Activated CD4-positive, alpha-beta T cell treated with anti-CD3 and anti-CD28 coated beads, Interleukin-2, amount 10 ng/mL, durations not matched to agents 24 days and 14 days (primary cell): ENCODE results near the gene FFAR3. TPM values are rescaled to one million over a fixed set of nuclear protein-coding genes. Genes with fewer than 3 reads are reported as not detected.

Experiments used
- DNase-seq: peaks from one replicate; pipeline ENCODE4 v3.0.0; 2022
- H3K27ac Mint-ChIP-seq: one replicate; pipeline ENCODE4 v1.8.0; 2022; ENCODE audit warnings: mild to moderate bottlenecking, mixed read lengths
- H3K27me3 Mint-ChIP-seq: one replicate; pipeline ENCODE4 v1.8.0; 2022; ENCODE audit warnings: mixed read lengths
- H3K36me3 Mint-ChIP-seq: one replicate; pipeline ENCODE4 v1.8.0; 2022; ENCODE audit warnings: low read depth, mild to moderate bottlenecking, mixed read lengths
- H3K4me1 Mint-ChIP-seq: one replicate; pipeline ENCODE4 v1.8.0; 2021; ENCODE audit warnings: mixed read lengths
- H3K4me3 Mint-ChIP-seq: one replicate; pipeline ENCODE4 v1.8.0; 2022; ENCODE audit warnings: mild to moderate bottlenecking, moderate library complexity, mixed read lengths
- H3K9me3 Mint-ChIP-seq: one replicate; pipeline ENCODE4 v1.8.0; 2021; ENCODE audit warnings: mixed read lengths
- intact Hi-C: fragments of 100-400 bp; cut with micrococcal nuclease; formaldehyde crosslinking; loops from one replicate; pipeline ENCODE4 v1.15.1; 2023
- total RNA-seq: library from RNA; stranded (reverse); gene quantifications from 2 replicates; pipeline ENCODE4 v1.2.3, GENCODE V29; 2022

FFAR3 gene
- total RNA-seq, 1 donor from 2014 or later: 0.21 TPM

GRCh38 chr19:35380450-35381124 lies 22.3 kb downstream of the FFAR3 start:
- Mint-ChIP-seq H3K27ac (no peak overlapping the region), H3K9me3 (no peaks in the 10 kb centered on the region), H3K36me3 (no peaks in the 10 kb centered on the region), H3K4me3 (no peak overlapping the region), H3K4me1 (no peaks in the 10 kb centered on the region), H3K27me3 (peaks cover 11% of the 10 kb centered on the region)
- no peak for DNase-seq
- intact Hi-C loops: no loop called here

GRCh38 chr19:35381318-35381717 lies 23.1 kb downstream of the FFAR3 start:
- H3K36me3 Mint-ChIP-seq: no peaks in the 10 kb centered on the region
- no peak overlapping the region for H3K27ac Mint-ChIP-seq
- H3K9me3 Mint-ChIP-seq: no peaks in the 10 kb centered on the region
- no peak overlapping the region for H3K4me3 Mint-ChIP-seq
- intact Hi-C loops: no loop called here
- peaks cover 10% of the 10 kb centered on the region for H3K27me3 Mint-ChIP-seq
- no peak for DNase-seq
- H3K4me1 Mint-ChIP-seq: no peaks in the 10 kb centered on the region

- Mint-ChIP-seq H3K9me3 (no peaks in the 10 kb centered on the region), H3K4me1 (no peaks in the 10 kb centered on the region), H3K27me3 (peaks cover 10% of the 10 kb centered on the region), H3K36me3 (no peaks in the 10 kb centered on the region), H3K27ac (no peak overlapping the region), H3K4me3 (no peak overlapping the region)
- intact Hi-C loops: no loop called here
- no peak for DNase-seq
These were observed 23.7 kb downstream of the FFAR3 start for GRCh38 chr19:35381926-35382325.

- Mint-ChIP-seq H3K27ac (no peak overlapping the region), H3K4me3 (no peak overlapping the region), H3K9me3 (no peaks in the 10 kb centered on the region), H3K36me3 (no peaks in the 10 kb centered on the region), H3K27me3 (peaks cover 10% of the 10 kb centered on the region), H3K4me1 (no peaks in the 10 kb centered on the region)
- intact Hi-C loops: no loop called here
- no peak for DNase-seq
These were observed 25.3 kb downstream of the FFAR3 start for GRCh38 chr19:35383536-35383935.

GRCh38 chr19:35388277-35389054 lies 30.2 kb downstream of the FFAR3 start:
- Mint-ChIP-seq H3K27ac (no peak overlapping the region), H3K27me3 (peaks cover 2% of the 10 kb centered on the region), H3K4me3 (no peak overlapping the region), H3K9me3 (no peaks in the 10 kb centered on the region), H3K4me1 (no peaks in the 10 kb centered on the region), H3K36me3 (no peaks in the 10 kb centered on the region)
- no peak for DNase-seq
- intact Hi-C loops: no loop called here

- Mint-ChIP-seq H3K27me3 (peaks cover 4% of the 10 kb centered on the region), H3K9me3 (no peaks in the 10 kb centered on the region), H3K36me3 (no peaks in the 10 kb centered on the region), H3K4me1 (no peaks in the 10 kb centered on the region), H3K27ac (no peak overlapping the region), H3K4me3 (no peak overlapping the region)
- DNase-seq: no peak
- intact Hi-C loops: no loop called here
These were observed 31.1 kb downstream of the FFAR3 start for GRCh38 chr19:35389192-35389861.

GRCh38 chr19:35392742-35393715 lies 34.8 kb downstream of the FFAR3 start:
- H3K36me3 Mint-ChIP-seq: no peaks in the 10 kb centered on the region
- no peak overlapping the region for H3K4me3 Mint-ChIP-seq
- peaks cover 2% of the 10 kb centered on the region for H3K27me3 Mint-ChIP-seq
- H3K27ac Mint-ChIP-seq: no peak overlapping the region
- H3K9me3 Mint-ChIP-seq: no peaks in the 10 kb centered on the region
- intact Hi-C loops: no loop called here
- no peaks in the 10 kb centered on the region for H3K4me1 Mint-ChIP-seq
- no peak for DNase-seq

GRCh38 chr19:35395382-35396199 lies 37.3 kb downstream of the FFAR3 start:
- Mint-ChIP-seq H3K27ac (no peak overlapping the region), H3K4me3 (no peak overlapping the region), H3K9me3 (no peaks in the 10 kb centered on the region), H3K4me1 (no peaks in the 10 kb centered on the region), H3K36me3 (no peaks in the 10 kb centered on the region), H3K27me3 (peaks cover 2% of the 10 kb centered on the region)
- intact Hi-C loops: no loop called here
- no peak for DNase-seq

GRCh38 chr19:35396240-35396885 lies 38.1 kb downstream of the FFAR3 start:
- Mint-ChIP-seq H3K27me3 (peaks cover 2% of the 10 kb centered on the region), H3K9me3 (no peaks in the 10 kb centered on the region), H3K27ac (no peak overlapping the region), H3K4me1 (no peaks in the 10 kb centered on the region), H3K36me3 (no peaks in the 10 kb centered on the region), H3K4me3 (no peak overlapping the region)
- intact Hi-C loops: no loop called here
- DNase-seq: no peak

GRCh38 chr19:35397064-35397463 lies 38.8 kb downstream of the FFAR3 start:
- intact Hi-C loops: no loop called here
- H3K27me3 Mint-ChIP-seq: peaks cover 2% of the 10 kb centered on the region
- H3K4me3 Mint-ChIP-seq: no peak overlapping the region
- no peak overlapping the region for H3K27ac Mint-ChIP-seq
- H3K4me1 Mint-ChIP-seq: no peaks in the 10 kb centered on the region
- H3K9me3 Mint-ChIP-seq: no peaks in the 10 kb centered on the region
- no peaks in the 10 kb centered on the region for H3K36me3 Mint-ChIP-seq
- no peak for DNase-seq

- H3K36me3 Mint-ChIP-seq: no peaks in the 10 kb centered on the region
- intact Hi-C loops: no loop called here
- H3K4me3 Mint-ChIP-seq: no peak overlapping the region
- H3K27me3 Mint-ChIP-seq: peaks cover 2% of the 10 kb centered on the region
- no peak for DNase-seq
- H3K27ac Mint-ChIP-seq: no peak overlapping the region
- no peaks in the 10 kb centered on the region for H3K9me3 Mint-ChIP-seq
- no peaks in the 10 kb centered on the region for H3K4me1 Mint-ChIP-seq
These were observed 40.3 kb downstream of the FFAR3 start for GRCh38 chr19:35398570-35398969.

- Mint-ChIP-seq H3K27me3 (no peaks in the 10 kb centered on the region), H3K36me3 (no peaks in the 10 kb centered on the region), H3K4me3 (no peak overlapping the region), H3K4me1 (no peaks in the 10 kb centered on the region), H3K27ac (no peak overlapping the region), H3K9me3 (no peaks in the 10 kb centered on the region)
- intact Hi-C loops: no loop called here
- DNase-seq: no peak
These were observed 41.0 kb downstream of the FFAR3 start for GRCh38 chr19:35399231-35399630.
